SHP77 treated with DMSO at 0.1 percent for 48 hours (cell line): Measurements from ENCODE around the gene RBP7.
"Not testable (repeated sequence)": the region's sequence is repeated elsewhere in the genome, so short reads cannot be mapped to it uniquely, and the experiment has no call there.

Experiments used
- DNase-seq: peaks from one replicate; lab custom pipeline; 2025; lab: John Stamatoyannopoulos, UW

RBP7 gene

DNA sequence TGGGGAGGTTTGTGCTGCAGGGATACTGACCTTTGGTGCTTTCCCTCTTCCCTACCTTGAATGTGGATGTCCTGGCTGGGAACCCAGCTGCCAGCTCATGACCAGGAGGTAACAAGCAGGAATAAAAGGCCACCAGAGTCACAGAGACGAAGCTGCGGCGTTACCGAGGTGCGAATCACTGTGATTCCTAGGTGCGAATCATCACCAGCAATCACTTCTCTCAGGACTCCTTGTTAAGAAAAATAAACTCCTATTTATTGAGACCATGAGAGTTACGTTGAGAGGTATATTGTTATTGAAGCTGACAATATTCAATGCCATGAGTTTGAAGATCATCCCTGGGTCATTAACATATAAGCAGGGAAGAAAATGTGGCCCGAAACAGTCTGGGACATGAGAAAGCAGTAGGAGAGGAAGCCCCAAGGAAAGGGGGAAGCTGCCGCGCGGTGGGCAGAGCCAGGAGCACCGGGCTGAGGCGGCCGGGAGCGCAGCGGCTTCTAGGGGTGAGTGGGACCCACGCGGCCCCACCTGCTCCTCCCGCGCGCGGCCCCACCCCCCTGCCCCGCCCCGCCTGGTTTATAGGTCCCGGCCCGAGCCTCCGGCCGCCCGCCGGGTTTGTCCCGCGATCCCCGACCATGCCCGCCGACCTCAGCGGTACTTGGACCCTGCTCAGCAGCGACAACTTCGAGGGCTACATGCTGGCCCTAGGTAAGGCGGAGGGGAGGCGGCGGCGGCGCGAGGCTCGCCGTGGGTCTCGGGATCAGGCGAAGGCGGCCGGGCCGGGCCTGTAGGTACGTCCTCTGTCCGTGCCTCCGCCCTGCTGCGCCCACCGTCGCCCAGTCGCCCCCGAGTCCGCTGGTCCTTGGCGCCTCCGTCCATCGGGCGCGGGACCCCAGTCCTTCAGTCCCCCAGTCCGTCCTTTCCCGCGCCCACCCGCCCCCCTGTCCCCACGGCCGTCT, at the start of gene RBP7:
TSS of gene RBP7 (plus strand) at position 605 of the 959 bp plus-strand sequence. CDS start at position 636, 31 bp downstream.
- DNase-seq: no peak

DNA sequence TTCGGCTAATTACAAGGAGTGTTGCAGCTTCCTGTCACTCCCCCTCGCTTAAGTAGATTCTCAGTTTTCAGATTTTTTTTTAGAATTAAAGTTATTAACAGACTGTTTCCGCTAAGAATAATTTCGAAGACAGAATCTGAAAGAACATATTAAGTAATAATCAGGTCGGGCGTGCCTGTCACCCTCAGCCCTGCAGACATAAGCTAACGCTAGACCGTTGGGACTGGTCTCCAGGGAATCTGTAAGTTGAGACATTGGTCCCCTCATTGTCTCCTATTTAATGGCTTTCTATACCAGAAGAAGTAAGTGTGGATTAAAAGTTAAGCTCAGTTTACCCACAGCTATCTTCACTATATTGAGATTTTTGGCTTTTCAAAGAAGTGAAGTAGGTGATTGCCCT, 39.3 kb upstream of the RBP7 start:
- no peak for DNase-seq

DNA sequence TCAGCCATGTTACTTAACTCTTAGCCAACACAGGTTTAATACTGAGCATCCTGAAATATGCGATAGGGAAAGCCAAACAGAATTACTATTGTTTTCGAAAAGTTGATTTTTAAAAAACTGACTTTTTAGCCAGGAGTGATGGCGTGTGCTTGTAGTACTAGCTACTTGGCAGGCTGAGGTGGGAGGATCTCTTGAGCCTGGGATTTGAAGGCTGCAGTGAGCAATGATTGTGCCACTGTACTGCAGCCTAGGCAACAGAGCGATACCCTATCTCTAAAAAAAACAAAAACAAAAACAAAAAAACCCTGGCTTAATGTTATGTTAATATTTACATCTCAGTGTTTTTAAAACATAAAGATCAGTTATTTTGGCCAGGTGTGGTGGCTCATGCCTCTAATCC, 37.0 kb upstream of the RBP7 start:
- DNase-seq: no peak

GRCh38 chr1:9960706-9961562, 36.1 kb upstream of the RBP7 start:
- peak; percentile 53 for DNase-seq

DNA sequence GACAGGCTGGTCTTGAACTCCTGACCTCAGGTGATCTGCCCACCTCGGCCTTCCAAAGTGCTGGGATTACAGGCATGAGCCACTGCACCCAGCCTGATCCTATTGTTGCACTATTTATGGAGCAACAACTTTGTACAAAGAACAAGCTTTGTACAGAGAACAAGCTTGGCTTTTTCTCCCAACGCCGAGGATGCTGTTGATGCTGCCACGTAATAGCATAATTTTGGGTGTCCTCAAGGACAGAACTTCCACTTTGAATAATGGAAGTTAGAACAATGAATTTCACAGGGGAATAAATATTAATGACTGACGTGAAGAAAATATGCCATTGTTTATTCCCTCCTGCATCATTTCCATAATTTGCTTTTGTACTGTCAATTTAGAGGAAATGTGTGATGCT, 12.8 kb upstream of the RBP7 start:
- DNase-seq: no peak

GRCh38 chr1:9985001-9985400, 12.0 kb upstream of the RBP7 start:
- no peak for DNase-seq

DNA sequence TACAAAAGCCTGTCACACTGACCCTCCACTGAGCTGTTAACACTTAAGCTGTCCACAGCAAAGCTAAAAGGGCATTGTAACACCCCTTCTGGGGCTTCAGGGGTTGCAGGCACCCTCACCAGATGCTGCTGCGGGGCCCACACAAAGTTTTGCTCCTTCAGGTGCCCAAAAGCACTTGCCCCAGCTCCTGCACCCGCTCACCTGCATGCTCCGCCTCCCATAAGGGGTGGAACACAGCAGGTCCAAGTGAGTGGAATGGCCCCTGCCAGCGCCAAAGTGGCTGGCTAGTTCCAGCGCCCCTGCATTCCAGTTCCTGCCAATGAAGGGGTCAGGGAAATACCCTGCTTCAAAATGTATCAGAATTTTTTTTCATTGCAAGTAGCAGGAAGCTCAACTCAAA, 7.3 kb upstream of the RBP7 start:
- DNase-seq: no peak

GRCh38 chr1:9990944-9991343, 6.1 kb upstream of the RBP7 start:
- no peak for DNase-seq

DNA sequence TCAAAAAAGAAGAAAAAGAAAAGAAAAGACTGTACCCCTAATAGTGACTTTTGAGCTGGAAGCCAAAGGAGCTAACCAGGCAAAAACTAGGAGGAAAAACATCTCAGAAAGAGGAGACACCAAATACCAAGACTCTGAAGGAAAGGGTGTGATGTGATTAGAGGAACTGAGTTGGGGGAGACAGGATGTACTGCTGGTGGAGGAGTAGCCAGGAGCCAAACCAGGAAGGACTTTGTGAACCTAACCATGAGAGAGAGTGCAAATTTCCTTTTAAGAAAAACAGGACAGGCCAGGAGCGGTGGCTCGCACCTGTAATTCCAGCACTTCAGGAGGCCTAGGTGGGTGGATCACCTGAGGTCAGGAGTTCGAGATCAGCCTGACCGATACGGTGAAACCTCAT, 4.1 kb upstream of the RBP7 start:
- DNase-seq: no peak

DNA sequence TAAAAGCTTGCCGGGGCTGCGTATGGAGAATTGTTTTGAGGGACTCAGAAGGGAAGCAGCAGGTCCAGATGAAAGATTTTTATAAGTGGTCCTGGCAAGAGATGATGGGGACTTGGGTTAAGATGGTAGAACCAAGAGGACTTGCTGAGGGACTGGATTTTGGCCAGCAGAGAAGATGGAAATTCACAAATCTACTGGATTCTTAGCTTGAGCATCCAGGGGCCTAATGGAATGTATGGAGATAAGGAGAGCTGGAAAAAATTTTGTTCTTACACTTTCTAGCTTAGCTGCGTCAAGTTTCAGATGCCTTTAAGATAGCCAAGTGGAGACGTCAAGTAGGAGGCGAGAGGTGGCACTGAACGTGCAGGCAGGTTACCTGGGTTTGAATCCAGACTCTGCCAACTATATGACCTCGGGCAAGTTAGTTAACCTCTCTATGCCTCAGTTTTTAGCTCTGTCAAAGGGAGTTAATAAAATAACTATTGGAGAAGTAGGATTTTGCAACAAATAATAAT, 3.4 kb upstream of the RBP7 start:
- DNase-seq: no peak

DNA sequence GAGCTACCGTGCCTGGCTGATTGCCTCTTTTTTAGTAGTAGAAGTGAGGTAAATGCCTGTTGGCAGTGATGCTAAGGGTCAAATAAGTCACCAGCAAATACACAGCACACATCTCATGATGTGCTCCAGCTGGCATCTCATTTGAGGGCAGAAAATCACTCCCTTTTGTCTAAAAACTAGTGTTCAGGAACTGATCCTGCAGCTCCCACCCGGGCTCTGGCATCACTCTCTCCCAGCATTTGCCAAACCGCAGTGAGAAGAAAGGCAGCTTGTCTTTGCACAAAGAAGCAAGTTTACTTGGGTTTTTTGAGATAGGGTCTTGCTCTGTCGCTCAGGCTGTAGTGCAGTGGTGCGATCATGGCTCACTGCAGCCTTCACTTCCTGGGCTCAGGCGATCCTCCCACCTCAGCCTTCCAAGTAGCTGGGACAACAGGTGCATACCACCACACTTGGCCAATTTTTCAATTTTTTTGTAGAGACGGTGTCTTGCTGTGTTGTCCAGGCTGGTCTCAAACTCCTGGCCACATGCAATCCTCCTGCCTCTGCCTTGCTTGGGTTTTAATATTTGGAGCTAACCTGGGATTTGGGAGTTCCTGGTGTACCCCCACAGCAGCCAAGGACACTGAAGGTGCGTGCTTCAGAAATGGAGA, 4.1 kb downstream of the RBP7 start:
- no peak for DNase-seq

- not testable (repeated sequence) for DNase-seq
Observed at GRCh38 chr1:10005248-10005647, 8.2 kb downstream of the RBP7 start.

DNA sequence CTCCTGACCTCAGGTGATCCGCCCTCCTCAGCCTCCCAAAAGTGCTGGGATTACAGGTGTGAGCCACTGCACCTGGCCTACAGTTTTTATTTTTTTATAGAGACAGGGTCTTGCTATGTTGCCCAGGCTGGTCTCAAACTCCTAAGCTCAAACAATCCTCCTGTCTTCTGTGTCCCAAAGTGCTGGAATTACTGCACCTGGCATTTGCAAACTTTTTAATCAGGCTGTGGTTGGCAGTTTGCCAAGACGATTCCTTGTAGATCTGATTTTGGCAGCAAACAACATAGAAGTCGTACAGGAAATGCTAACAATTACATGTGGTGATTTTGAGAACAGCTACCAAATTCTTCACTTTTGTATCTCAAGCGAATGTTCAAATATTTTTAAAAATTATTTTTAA, 10.1 kb downstream of the RBP7 start:
- no peak for DNase-seq

GRCh38 chr1:10014016-10014415, 17.0 kb downstream of the RBP7 start:
- DNase-seq: no peak

- DNase-seq: no peak
Observed at GRCh38 chr1:10019561-10019960, 22.5 kb downstream of the RBP7 start.

DNA sequence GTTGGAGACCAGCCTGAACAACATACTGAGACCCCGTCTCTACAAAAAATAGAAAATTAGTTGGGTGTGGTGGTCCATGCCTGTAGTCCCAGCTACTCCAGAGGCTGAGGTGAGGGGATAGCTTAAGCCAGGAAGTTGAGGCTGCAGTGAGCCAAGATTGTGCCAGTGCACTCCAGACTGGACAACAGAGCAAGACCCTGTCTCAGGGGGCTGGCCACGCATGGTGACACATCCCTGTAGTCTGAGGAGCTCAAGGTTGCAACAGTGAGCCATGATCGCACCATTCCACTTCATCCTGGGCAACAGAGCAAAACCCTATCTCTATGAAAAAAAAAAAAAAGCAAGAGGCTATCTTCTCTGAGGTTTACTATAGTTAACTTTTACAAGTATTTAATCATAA, 23.1 kb downstream of the RBP7 start:
- no peak for DNase-seq

GRCh38 chr1:10020678-10021077, 23.6 kb downstream of the RBP7 start:
- not testable (repeated sequence) for DNase-seq

GRCh38 chr1:10021992-10022391, 25.0 kb downstream of the RBP7 start:
- DNase-seq: not testable (repeated sequence)

DNA sequence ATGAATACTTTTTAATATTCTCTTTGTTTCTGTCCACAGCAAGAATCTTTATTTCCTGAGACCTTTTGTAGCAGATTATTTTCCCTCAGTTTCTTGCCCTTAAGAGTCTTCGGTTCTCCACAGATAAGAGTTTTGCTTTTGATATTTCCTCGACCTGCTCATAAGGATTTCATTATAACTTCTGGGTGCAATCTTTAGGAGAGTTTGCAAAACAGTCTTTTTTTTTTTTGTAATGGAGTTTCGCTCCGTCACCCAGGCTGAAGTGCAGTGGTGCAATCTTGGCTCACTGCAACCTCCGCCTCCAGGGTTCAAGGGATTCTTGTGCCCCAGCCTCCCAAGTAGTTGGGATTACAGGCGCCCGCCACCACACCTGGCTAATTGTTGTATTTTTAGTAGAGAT, 25.6 kb downstream of the RBP7 start:
- DNase-seq: no peak

- no peak for DNase-seq
Observed at GRCh38 chr1:10025354-10025753, 28.3 kb downstream of the RBP7 start.

DNA sequence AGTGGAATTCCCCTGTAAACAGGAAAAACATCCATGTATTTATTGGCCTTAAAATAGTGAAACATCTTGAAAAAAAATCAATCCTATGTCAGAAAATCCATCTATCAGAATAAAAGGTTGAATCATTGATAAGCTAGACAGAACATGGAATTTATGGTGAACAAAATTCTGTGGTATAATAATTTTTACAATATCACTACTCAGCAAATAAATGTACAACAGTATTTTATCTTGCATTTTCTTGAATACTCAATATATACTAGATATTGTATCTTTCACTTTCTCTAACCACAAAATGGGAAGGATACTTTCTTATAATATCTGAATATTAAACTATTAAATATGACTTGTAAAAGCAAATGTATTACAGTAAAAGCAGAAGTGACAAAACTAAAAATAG, 30.0 kb downstream of the RBP7 start:
- DNase-seq: no peak

- not testable (repeated sequence) for DNase-seq
Observed at GRCh38 chr1:10028956-10029500, 32.0 kb downstream of the RBP7 start.
